Umbilical cord (tissue), 2 donors: ENCODE data around the gene MLLT10. TPM values are rescaled to one million over a fixed set of nuclear protein-coding genes. Genes with fewer than 3 reads are reported as not detected.
"Not testable (repeated sequence)": the region's sequence is repeated elsewhere in the genome, so short reads cannot be mapped to it uniquely, and the experiment has no call there.

ENCODE experiments used
- DNase-seq: peaks from one replicate; pipeline ENCODE4 v3.0.0-alpha.2; 2015; ENCODE audit warnings: low spot score
- total RNA-seq: library from RNA; depleted of rRNA; stranded (reverse); fragments of >200 nt; gene quantifications from one replicate; pipeline ENCODE4 v1.2.3, GENCODE V29; 2014; ENCODE audit warnings: low replicate concordance; ENCODE audit not compliant: insufficient read depth

MLLT10 gene
- total RNA-seq, 1 donor from 2014 or later: 38.8 TPM

DNA sequence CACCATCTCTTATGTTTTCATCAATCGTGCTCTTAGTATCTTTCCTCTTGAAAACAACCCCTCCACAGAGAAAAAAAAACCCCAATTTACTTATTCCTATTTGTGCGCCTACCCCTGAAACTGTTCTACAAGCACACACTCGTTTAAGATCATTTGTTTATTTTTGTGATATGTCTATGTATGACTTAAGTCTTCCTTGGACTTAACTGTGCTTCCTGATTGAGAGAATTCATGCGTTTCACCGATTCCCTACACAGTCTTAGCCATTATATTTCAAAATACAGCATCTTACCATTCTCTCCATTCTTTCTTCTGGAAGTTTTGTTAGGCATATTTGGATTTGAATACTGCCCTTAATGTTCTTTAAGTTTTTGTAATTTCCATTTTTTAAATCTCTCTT, 159.4 kb downstream of the MLLT10 start:
- no peak for DNase-seq

DNA sequence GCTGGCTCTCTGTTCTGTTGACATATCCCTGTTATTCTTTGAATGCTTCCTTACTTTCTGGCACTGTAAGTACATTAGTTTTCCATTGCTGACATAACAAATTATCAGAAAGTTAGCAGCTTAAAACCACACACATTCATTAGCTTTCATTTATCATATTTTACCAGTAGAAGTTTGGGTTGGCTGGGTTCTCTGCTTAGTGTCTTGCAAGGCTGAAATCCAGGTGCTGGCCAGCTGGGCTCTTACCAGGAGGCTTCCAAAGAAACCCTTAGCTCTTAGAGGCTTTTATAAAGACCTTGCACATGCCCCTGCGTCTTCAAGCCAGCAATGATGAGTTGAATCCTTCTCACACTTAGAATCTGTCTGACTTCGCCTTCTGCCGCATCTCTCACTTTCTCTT, 160.6 kb downstream of the MLLT10 start:
- no peak for DNase-seq

DNA sequence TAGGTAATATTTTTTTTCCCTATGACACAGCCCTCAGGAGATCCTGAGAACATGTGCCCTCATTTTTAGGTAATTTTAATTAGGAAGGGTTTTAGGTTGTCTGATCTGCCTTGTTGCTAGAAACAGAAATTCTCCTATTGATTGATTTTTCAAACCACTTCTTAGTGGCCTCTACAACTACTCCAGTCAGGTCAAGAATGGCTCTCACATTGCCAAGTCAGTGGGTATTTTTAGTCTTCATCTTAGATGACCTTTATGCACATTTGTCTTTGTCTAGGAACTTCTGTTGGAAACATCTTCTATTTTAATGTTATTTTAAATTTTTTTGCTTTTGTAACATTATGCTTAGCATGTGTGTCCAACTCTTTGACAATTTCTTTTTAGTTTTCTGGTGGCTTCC, 162.3 kb downstream of the MLLT10 start:
- DNase-seq: no peak

DNA sequence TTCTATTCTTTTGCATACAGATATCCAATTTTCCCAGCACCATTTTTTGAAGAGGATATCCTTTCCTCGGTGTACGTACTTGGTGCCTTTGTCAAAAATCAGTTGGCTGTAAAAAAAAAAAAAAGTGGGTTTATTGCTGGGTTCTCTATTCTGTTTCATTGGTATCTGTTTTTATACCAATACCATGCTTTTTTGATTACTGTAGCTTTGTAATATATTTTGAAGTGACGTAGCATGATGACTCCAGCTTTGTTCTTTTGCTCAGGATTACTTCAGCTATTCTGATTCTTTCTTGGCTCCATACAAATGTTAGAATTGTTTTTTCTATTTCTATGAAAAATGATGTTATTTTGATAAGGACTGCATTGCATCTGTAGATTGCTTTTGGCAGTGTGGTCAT, 165.5 kb downstream of the MLLT10 start:
- DNase-seq: no peak

DNA sequence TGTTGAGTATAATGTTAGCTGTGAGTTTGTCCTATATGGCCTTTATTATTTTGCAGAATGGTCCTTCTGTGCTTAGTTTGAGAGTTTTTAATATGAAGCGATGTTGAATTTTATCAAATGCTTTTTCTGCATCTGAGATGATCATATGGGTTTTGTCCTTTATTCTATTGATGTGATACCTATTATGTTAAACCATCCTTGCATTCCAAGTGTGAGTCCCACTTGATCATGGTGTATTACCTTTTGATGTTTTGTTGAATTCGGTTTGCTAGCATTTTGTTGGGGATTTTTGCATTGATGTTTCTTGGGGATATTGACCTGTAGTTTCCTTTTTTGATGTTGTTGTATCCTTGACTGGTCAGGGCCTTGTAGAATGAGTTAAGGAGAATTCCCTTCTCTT, 166.4 kb downstream of the MLLT10 start:
- DNase-seq: no peak

DNA sequence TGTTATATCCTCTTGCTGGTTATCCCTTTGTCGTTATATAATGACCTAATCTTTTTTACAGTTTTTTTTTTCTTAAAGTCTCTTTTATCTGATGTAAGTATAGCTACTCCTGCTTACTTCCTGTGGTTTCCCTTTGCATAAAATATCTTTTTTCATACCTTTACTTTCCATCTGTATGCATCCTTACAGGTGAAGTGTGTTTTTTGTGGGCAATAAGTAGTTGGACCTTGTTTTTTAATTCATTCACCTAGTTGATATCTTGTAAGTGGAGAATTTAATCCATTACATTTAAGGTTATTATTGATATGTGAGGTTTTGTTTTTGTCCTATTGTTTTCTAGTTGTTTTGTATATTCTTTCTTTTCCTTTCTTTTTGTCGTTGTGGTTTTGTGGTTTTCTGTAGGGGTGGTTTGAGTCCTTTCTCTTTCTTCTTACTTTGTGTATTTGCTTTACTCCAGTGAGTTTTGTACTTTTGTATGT, 168.6 kb downstream of the MLLT10 start:
- DNase-seq: no peak

DNA sequence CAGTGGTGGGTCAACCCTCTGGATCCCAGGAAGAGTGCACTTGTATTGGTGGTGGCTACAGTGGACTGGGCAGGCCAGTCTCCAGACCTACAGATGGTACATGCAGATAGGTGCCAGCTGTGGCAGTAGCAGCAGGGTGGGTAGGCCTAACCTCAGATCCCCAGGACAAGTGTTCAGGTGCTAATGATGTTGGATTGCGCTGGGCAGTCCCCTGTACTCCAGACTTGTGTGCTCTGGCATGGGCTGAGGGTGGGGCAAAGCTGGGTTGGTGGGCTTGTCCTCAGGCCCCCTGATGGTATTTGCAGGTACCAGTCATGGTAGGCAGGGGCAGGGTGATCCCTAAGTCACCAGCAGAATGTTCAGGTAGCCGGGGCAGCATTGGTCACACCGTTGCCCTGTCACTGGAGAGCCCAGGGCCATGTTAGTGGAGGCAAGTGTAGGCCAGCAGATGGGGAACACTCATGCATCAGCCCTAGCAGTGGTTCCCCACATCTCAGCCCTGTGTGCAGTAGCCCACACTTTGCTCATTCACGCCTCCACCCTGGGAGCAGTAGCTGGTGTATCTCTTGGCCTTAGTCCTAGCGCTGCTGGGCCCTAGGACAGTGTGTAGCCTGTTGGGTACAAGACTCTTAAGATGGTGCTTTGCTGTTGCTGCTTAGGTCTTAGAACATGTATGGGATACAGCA, 171.3 kb downstream of the MLLT10 start:
- no peak for DNase-seq

DNA sequence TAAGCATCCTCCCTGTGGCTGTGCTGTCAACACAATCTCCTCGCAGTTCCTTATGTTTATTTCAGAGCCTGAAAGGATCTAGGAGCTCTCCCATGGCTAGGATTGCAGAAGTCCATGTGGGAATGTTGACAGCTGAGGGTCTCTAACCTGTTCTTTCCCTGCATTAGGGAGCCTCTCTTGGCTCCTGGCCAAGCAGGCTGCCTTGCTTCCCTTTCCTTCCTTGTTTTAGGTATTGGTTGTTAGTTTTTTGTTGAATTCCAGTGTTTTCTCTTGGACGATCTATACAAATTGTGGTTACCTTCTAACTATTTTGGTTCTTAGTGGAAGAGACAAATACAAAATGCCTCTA, 171.8 kb downstream of the MLLT10 start:
- DNase-seq: no peak

DNA sequence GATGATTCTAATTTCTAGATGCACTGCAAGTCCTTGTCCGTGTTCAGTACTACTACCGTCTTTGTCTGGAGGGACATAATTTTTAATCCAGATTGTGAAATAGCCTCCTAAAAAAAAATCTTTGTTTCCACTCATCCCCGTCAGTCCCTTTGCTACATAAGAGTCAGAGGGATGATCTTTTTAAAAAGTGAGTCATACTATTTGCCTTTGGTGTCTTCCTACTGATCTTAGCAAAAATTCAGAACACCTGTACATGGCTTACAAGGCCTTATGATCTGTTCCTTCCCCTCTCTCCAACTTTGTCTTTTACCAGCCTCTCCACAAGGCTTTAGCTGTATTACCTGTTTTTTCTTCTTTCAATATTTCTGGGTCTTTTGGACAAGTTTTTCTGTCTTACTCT, 173.5 kb downstream of the MLLT10 start:
- no peak for DNase-seq

DNA sequence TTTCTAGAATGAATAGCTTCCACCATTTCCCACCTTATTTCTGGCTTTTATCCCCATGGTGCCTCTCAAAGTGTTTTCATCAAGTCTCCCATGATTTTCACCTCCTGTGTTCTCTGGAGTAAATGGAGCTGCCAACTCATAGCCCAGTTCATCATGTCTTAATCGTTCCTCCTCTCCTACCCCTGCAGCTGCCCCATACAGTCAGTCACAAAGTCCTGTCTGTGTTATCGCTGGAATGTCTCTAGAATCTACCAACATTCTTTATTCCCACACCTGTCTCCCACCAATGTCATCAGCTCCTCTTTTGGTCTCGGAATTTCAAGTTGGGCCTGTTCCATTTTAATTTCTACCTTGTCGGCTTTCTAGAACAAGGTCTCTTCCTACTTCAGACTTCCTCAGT, 178.9 kb downstream of the MLLT10 start:
- no peak for DNase-seq

DNA sequence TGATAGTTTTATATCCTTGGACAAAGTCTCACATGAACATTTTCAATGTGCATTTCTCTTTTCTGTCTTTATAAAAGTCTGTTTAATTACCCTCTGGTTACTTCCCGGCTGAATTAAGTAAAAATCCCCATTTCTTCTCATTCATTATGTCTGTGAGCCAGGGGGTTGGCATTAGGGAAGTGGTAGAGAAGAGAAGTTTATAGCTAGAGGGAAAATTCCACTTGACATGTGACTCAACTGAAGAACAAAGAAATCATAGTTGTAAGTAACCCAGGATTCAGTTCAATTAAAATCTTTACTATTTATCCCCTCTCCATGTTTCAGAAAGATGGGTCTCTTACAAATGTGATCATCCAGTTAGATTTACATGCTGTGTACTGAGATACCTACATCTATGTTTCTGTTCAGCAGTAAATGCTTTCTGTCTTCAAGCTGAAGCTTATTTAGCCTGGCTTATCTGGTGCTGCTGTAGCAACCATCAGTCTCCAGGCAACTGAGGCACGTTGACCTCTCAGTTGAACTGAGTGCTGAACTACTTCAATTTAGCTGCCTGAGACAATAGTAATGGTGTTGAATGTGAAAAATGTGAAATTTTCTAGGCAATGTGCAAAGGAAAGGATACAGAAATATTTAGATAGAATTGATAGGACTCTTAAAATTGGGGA, 181.6 kb downstream of the MLLT10 start:
- no peak for DNase-seq

DNA sequence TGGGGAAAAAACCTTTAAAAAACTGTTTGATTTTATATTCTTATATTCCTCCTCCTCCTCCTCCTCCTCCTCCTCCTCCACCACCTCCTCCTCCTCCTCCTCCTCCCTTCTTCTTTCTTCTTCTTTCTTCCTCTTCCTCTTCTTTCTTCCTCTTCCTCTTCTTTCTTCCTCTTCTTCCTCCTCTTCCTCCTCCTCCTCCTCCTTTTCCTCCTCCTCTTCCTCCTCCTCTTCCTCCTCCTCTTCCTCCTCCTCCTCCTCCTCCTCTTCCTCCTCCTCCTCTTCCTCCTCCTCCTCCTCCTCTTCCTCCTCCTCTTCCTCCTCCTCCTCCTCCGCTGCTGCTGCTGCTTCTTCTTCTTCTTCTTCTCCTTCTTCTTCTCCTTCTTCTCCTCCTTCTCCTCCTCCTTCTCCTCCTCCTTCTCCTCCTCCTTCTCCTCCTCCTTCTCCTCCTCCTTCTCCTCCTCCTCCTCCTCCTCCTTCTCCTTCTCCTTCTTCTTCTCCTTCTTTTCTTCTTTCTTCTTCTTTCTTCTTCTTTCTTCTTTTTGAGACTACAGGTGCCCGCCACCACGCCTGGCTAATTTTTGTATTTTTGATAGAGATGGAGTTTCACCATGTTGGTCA, 183.5 kb downstream of the MLLT10 start:
- DNase-seq: not testable (repeated sequence)

DNA sequence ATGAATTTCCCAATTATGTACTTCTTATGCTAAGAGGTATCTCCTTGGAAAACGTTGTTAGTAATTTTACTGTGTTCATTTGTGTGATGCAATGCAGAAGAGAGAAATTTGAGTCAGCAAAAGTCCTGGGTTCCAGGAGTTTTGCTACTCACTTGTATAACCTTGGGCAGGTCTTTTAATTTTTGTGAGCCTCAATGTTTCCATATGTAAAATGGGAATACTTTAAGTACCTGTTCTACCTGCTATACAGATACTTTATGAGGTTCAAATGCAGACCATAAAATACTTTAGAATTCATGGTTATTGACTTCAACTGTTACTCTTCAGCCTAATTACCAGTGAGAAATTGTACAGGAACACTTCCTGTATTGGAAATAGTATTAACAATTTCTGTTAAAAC, 185.5 kb downstream of the MLLT10 start:
- DNase-seq: no peak

DNA sequence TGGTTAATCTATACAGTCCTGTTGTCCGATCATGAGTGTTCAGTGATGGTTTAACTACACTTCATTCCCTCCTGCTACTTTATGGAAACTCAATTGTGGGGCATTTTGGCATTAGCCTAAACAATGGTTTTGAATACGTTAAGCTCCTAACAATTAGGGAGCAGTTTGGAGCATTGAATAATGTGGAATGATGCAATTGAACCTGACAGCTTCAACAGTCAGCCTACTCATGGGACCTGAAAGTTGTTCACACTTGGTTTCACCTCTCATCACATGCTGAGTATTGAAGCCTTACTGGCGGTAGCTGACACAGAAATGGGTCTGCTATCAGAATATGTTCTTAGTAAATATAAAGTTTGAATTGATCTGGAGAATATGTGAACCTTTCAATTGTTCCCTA, 186.1 kb downstream of the MLLT10 start:
- DNase-seq: no peak

DNA sequence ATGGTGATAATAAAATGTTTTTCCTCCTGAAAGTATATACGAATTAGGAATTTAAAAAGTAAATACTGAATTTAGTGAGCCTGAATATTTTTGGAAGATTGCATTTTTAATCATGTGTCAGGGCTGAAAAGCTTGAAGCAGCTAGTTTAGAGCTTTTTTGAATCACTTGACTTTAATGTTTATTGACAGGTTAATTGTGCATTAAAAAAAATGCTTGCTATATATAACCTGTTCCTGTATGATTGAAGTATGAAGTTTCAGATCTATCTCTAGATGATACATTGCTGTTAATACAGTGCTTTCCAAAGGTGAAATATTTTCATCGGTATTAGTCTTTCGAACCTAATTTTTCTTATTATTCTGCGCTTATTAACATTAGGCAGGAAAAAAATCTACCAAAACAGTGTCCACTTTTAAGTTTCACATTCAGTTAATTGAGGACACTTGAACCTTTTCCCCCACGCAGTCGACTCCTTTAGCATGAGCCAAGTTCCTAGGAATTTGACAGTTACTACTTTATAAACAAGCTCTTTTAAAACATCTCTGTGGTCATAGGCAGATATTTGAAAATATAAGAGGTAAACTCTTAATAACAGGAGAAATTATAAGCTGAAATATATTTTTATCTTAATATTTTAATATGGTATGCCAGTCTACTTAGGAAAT, 187.1 kb downstream of the MLLT10 start:
- no peak for DNase-seq

DNA sequence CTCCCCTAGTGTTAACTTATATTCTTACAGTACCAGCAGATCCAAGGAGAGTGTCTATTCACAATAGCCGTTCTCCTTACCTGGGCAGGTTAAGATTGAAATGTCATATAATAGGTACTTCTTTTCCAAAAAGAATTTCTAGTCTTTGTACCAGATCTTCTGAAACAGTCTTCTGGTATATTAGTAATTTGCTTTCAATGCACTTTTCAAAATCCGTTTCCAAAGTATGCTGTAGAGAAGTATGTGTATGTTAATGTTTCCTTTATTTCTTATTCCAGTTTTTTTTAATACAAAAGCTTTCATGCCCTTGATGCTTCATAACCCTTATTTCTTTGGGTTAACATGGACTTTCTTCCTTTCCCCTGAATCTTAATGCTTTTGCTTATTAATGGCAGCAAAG, 188.2 kb downstream of the MLLT10 start:
- no peak for DNase-seq

DNA sequence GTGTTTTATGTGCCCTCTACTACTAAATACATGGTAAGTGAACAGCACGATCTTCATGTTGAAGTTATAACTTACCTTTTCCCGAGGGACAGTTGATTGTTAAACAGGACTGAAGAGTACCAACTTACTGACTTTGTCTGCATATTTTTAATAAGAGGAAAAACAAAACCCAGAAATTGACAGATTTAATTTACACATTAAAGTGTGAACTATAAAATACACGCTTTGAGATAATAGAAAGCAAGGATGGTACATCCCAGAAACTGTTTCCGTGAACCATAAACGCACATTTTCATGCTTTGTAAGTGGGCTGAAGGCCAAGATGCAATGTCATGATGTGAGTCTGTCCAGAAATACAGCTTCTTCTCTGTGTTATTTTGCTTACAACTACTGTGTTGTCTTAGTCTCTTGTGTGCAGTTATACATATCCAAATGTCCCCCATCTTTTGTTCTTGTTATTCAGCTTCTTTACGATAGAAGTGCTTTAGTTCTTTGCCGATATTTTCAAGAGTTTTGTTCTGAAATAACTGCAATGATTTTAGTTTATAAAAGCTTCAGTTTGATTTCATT, 190.1 kb downstream of the MLLT10 start:
- DNase-seq: peak; percentile 69

DNA sequence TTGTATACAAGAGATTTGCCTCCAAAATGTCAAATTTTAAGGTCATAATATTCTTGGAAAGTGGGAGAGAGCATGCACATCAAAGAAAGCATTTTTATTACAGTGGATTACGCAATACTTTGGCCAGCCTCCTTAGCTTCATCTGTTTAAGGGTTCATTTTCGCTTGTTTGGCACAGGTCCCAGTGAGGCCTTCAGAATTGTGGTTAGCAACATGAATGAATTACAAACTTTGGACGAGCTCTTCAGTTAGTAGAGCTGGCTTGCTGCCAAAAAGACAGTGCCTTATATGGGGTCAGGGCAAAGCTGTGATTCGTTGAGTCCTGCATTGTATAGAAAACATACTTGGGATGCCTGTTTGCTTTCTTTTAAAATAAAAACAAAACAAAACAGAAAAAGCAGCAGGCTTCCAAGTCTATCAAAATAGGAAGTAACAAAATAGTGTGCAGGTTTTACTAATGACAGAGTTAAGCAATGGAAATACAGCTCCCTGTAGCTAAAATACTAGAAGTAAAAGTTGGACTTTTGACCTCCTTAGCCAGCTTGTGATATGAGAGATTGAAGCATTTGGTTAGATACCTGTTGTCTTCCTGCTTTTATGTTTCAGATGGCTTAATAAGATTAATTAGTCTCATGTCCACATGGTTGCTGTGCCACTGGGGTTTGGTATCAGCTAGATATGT, 190.8 kb downstream of the MLLT10 start:
- DNase-seq: peak; percentile 99

DNA sequence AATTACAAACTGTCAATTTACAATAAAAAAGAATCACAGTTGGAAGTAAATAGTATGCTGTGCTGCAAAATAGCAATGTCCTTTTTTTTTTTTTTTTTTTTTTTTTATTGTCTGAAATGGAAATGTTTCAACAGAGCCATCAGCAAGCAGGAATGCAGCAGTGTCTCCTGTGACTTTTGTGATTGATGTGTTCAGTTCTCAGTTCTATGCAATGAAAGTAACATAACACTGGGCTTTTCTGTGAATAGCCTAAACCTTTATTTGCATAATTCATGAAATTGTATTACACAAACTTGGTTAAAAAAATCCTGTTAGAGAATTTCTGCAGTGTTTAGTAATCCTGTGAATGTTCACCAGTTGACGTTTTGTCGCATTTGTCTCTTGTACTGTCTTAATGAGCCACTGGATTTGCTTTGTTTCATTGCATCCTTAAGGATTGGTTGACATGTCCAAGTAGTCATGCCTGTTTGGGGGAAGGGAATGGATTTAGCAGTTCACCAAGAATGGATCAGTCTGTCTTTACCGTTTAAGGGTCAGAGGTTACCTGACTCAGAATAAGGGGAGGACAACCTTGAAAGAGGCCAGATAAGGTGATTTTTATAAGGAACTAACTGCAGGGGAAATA, 192.7 kb downstream of the MLLT10 start:
- DNase-seq: no peak

DNA sequence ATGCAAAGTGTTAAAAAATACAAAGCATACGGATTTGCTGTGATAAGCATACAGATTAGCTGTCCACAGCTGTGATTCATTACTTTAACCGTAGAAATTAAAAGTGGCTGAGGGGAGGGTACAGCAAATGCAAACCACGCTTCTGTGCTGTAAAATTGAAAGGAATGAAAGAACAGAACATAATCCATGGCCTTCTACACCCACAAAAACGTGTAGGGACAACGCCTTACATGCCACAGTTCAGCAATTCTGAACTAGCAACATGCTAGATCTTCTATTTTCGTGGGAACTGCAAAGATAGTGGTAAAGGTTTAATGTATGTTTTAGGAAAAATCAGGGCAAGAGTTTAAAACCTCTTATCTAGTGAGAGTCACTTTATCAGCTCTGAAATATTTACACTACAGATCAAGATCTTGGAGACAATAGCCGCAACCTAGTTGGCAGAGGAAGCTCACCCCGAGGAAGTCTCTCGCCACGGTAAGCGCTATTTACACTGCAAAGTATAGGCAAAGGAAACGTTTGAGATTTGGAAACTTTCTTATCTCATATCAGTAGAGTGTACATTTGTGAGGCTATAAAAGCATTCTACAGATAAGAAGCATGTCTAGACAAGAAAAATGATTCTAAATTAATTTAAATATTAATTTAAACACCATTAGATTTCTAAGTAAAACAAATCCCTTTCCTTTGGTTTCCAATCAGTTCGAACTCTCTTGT, 193.6 kb downstream of the MLLT10 start:
- peak; percentile 84 for DNase-seq

DNA sequence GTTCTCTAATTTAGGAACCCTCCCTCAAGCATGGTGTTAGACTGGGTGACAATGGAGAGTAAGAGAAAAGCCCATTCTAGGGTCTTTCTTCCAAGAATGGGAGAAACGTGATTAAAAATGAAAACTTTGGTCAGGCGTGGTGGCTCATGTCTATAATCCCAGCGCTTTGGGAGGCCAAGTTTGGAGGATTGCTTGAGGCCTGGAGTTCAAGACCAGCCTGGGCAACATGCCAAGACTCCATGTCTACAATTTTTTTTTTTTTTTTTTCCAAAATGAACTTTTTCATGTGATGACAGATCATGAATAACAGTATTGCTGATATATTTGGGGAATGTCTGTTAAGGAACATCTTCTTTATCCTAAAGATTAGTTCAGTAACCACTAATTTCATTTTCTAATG, 194.6 kb downstream of the MLLT10 start:
- DNase-seq: peak; percentile 50
